Measurements from ENCODE around the gene AFDN.

DNA sequence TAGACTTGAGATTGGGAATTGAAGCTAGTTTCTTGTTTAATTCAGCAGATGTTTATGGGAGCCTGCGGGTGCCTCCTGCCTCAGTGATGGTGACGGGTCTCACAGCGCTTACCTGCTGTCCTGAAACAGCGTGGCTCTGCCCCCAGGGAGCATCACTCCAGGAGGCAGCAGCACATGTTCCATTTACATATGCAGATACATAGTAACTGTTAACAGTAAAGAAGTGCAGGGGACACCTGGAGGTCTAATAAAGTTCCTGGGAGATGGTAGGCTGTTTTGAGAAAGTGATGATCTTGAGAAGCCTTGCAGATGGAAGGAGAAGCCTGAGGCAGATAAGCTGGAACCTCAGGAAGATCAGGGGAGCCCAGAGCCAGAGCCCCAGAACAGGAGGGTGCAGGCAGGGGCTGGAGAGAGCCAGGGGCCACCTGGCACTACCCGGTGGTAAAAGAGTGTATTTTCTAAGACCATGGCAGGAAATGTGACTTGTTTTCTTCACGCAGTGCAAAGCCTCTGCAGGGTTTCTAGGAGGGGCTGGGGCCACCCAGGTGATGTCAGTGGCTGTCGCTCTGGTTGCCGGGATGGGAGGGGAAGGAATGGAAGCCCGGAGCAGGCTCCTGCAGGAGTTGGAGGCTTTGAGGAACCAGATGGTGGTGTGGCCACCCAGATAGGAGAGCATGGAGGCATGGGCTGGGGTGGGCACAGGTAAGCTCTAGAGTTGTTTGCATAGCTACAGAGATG lies 146.6 kb downstream of the AFDN start:
- no peak for TF ChIP-seq CTCF (conservative IDR thresholded peaks at IDR 0.05; ENCODE audit: low read depth, low read length)
- TF ChIP-seq EZH2 (IDR thresholded peaks at IDR 0.05; ENCODE audit: borderline replicate concordance, low read depth, low read length, poor library complexity, severe bottlenecking): no peak
